GM23248 (cell line): Measurements from ENCODE around the gene RCOR1. TPM values are rescaled to one million over a fixed set of nuclear protein-coding genes. Genes with fewer than 3 reads are reported as not detected.

Experiments used
- DNase-seq: peaks from one replicate; pipeline ENCODE4 v3.0.0-alpha.2; 2015
- H2AFZ ChIP-seq: fragments of 200-600 bp; sonication (generic); 2 replicates; pipeline ENCODE4 v1.6.1; 2016; ENCODE audit warnings: antibody characterized with exemption
- H3F3A ChIP-seq: fragments of 200-600 bp; sonication (generic); 2 replicates; pipeline ENCODE4 v1.6.1; 2016; ENCODE audit warnings: mild to moderate bottlenecking, antibody characterized with exemption, mixed run types; ENCODE audit not compliant: insufficient read depth
- H3K27ac ChIP-seq: fragments of 200-600 bp; sonication (generic); 2 replicates; pipeline ENCODE4 v1.5.1; 2016; ENCODE audit warnings: mild to moderate bottlenecking
- H3K27me3 ChIP-seq: fragments of 200-600 bp; sonication (generic); replicated peaks from 2 replicates; pipeline ENCODE4 v1.6.1; 2016; ENCODE audit warnings: mild to moderate bottlenecking; ENCODE audit not compliant: insufficient read depth
- H3K36me3 ChIP-seq: fragments of 200-600 bp; sonication (generic); 2 replicates; pipeline ENCODE4 v1.6.1; 2016; ENCODE audit warnings: low read depth, mild to moderate bottlenecking
- H3K4me1 ChIP-seq: fragments of 200-600 bp; sonication (generic); 2 replicates; pipeline ENCODE4 v1.6.1; 2016; ENCODE audit warnings: mild to moderate bottlenecking; ENCODE audit not compliant: insufficient read depth
- H3K4me2 ChIP-seq: fragments of 200-600 bp; sonication (generic); one replicate; pipeline ENCODE4 v1.6.1; 2016; ENCODE audit warnings: mild to moderate bottlenecking; ENCODE audit not compliant: unreplicated experiment
- H3K4me3 ChIP-seq: fragments of 200-600 bp; sonication (generic); 2 replicates; pipeline ENCODE4 v1.5.1; 2016; ENCODE audit warnings: mild to moderate bottlenecking
- H3K79me2 ChIP-seq: fragments of 200-600 bp; sonication (generic); 2 replicates; pipeline ENCODE4 v1.6.1; 2016; ENCODE audit warnings: mild to moderate bottlenecking; ENCODE audit not compliant: insufficient read depth
- H3K9ac ChIP-seq: fragments of 200-600 bp; sonication (generic); 2 replicates; pipeline ENCODE4 v1.6.1; 2016; ENCODE audit warnings: mild to moderate bottlenecking
- H3K9me2 ChIP-seq: fragments of 200-600 bp; sonication (generic); 2 replicates; pipeline ENCODE4 v1.6.1; 2016; ENCODE audit warnings: mixed run types, mild to moderate bottlenecking, moderate library complexity; ENCODE audit not compliant: insufficient read depth
- H3K9me3 ChIP-seq: fragments of 200-600 bp; sonication (generic); one replicate; pipeline ENCODE4 v1.6.1; 2017; ENCODE audit warnings: low read depth
- H4K20me1 ChIP-seq: fragments of 200-600 bp; sonication (generic); 2 replicates; pipeline ENCODE4 v1.6.0; 2016; ENCODE audit not compliant: insufficient read depth
- EZH2 ChIP-seq: fragments of 200-600 bp; sonication (generic); IDR thresholded peaks from 2 replicates; pipeline ENCODE4 v1.6.1; 2018; ENCODE audit warnings: antibody characterized with exemption, mild to moderate bottlenecking; ENCODE audit not compliant: insufficient read depth, poor library complexity, severe bottlenecking
- EZH2phosphoT487 ChIP-seq: fragments of 200-600 bp; sonication (generic); IDR thresholded peaks from 2 replicates; pipeline ENCODE4 v1.6.1; 2018; ENCODE audit warnings: antibody characterized with exemption, moderate library complexity, mild to moderate bottlenecking, low read depth; ENCODE audit not compliant: insufficient read depth
- WGBS, 2 experiments: methylation state at CpG; one replicate each; pipeline ENCODE4 v1.1.6; 2015 to 2017; ENCODE audit warnings: low lambda C conversion rate in 2 of 2, low coverage in 1 of 2; ENCODE audit errors: missing lambda C conversion rate in 2 of 2; 5-methylcytosine and 5-hydroxymethylcytosine counted together
- in situ Hi-C: fragments of 300-500 bp; cut with MboI; formaldehyde crosslinking; loops from 2 replicates; pipeline ENCODE4 v1.15.0; 2020
- polyA plus RNA-seq: library from polyadenylated mRNA; unstranded; fragments of >200 nt; fragmentation: Nextera tagmentation; extraction: Ambion mirVana; gene quantifications from 2 replicates; pipeline ENCODE4 v1.2.1, GENCODE V29; 2016
- small RNA-seq: library from RNA; depleted of rRNA; stranded (forward); fragments of <200 nt; gene quantifications from one replicate; pipeline ENCODE3, GENCODE V24; 2014; ENCODE audit warnings: low read depth, low replicate concordance
- total RNA-seq: library from RNA; depleted of rRNA; stranded (reverse); fragments of >200 nt; shearing (Covaris generic); gene quantifications from 2 replicates; pipeline ENCODE4 v1.2.3, GENCODE V29; 2014; rRNA removed

The RCOR1 gene
- total and polyA plus RNA-seq, 2 experiments from 2014 or later, result 3.2 to 15.6 TPM

- 60 to 62% methylated on average over 4 of the region's 4 CpGs for WGBS, 2 experiments
- H3K9ac ChIP-seq, result peak overlapping the region; percentile 94
Measured at GRCh38 chr14:102779084-102779462, 186.6 kb downstream of the RCOR1 start.

DNA sequence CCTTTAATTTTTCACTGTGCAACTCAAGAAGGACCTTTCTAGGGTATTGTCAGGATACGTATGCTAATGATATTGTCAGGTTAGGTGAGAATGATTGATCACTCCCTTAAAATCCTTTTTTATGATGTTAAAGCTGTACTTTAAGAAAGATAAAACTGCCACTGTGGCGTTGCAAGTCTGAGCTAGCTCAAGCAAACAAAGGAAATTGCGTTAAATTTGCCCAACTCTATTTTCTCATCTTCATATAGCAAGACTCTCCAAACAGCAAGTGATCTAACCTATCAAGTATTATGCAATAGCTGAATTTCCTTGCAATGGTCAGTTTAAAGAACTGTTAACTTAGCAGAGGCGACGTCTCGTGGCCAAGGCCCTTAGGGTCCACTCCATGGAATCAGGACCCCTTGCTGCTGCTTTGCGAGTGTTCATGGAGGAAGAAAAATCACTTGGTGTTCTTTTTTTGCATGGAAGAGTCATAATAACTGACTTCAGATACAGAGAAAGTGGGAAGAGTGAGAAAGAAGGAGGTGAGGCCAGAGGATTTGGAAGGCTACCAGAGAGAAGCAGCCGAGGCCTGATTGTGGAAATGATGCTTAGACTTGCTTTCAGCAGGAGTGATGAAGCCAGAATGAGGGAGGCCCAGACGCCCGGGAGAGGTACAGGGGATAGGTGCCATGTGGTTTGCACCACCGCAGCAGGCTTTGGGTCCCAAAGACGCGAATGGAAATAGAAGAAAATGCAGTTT lies 187.3 kb downstream of the RCOR1 start:
- Histone ChIP-seq H3K9me2 (no peaks in the 10 kb centered on the region), H3K9me3 (no peaks in the 10 kb centered on the region), H3K4me1 (peaks cover 18% of the 10 kb centered on the region), H3K36me3 (no peaks in the 10 kb centered on the region), H3K27ac (no peak overlapping the region), H3F3A (peaks cover 35% of the 10 kb centered on the region), H3K9ac (no peak overlapping the region), H3K27me3 (no peaks in the 10 kb centered on the region), H4K20me1 (peaks cover 5% of the 10 kb centered on the region; the same call in 1 of the 2 replicates), H2AFZ (no peak overlapping the region), H3K4me3 (0 out of 2 replicates have a peak overlapping the region, but pooled peaks have one; percentile 78), H3K79me2 (peaks cover 64% of the 10 kb centered on the region), H3K4me2 (no peak overlapping the region)
- no peak for DNase-seq
- 98% methylated on average over 13 of the region's 13 CpGs for WGBS, 2 experiments
- TF ChIP-seq EZH2phosphoT487 (no peak), EZH2 (no peak)
- in situ Hi-C loops, result loop anchor here (10.0 kb wide), 1 partner anchor 135 kb away; no protein-coding TSS in a partner anchor

More at GRCh38 chr14:102779084-102779462, 186.6 kb downstream of the RCOR1 start:
- peak; percentile 25 for DNase-seq
- no peak for TF ChIP-seq EZH2phosphoT487
- no peak for TF ChIP-seq EZH2
- no peaks in the 10 kb centered on the region for H3K9me3 ChIP-seq
- H3K4me2 ChIP-seq, result peak overlapping the region; percentile 95
- in situ Hi-C loops, result loop anchor here (10.0 kb wide), 1 partner anchor 136 kb away; no protein-coding TSS in a partner anchor
- peak overlapping the region; percentile 57; the same call in 1 of the 2 replicates for H2AFZ ChIP-seq
- H3K27ac ChIP-seq, result no peak overlapping the region
- H3K79me2 ChIP-seq, result peaks cover 57% of the 10 kb centered on the region
- H4K20me1 ChIP-seq, result peaks cover 5% of the 10 kb centered on the region; the same call in 1 of the 2 replicates
- peaks cover 35% of the 10 kb centered on the region for H3F3A ChIP-seq
- peak overlapping the region; percentile 78 for H3K4me3 ChIP-seq
- H3K36me3 ChIP-seq, result no peaks in the 10 kb centered on the region
- peaks cover 18% of the 10 kb centered on the region for H3K4me1 ChIP-seq
- no peaks in the 10 kb centered on the region for H3K27me3 ChIP-seq
- no peaks in the 10 kb centered on the region for H3K9me2 ChIP-seq

Small RNAs within 50 kb of the gene (small RNA-seq; reads per million reads assigned to genes)
- not detected for gene RF00019
- not detected for gene RN7SL546P

Other genes with a start within 250 kb of the RCOR1 start
- 45.7 and 52.1 TPM in 2 replicates for gene CINP, start 229.8 kb upstream of the RCOR1 start, total RNA-seq
- 60.3 and 60.5 TPM in 2 replicates for gene CINP, start 229.8 kb upstream of the RCOR1 start, polyA plus RNA-seq
- 10.1 and 15.8 TPM in 2 replicates for gene TECPR2, start 229.7 kb upstream of the RCOR1 start, total RNA-seq
- 9.1 and 11.4 TPM in 2 replicates for gene TECPR2, start 229.7 kb upstream of the RCOR1 start, polyA plus RNA-seq
- 14.9 and 22.8 TPM in 2 replicates for gene ANKRD9, start 82.9 kb upstream of the RCOR1 start, total RNA-seq
- 2.1 and 2.3 TPM in 2 replicates for gene ANKRD9, start 82.9 kb upstream of the RCOR1 start, polyA plus RNA-seq
- gene TRAF3, start 184.8 kb downstream of the RCOR1 start, total RNA-seq, result 17.9 and 18.6 TPM in 2 replicates
- 7.8 and 7.9 TPM in 2 replicates for gene TRAF3, start 184.8 kb downstream of the RCOR1 start, polyA plus RNA-seq